ENCODE measurements around the gene FADS2. TPM values are rescaled to one million over a fixed set of nuclear protein-coding genes. Genes with fewer than 3 reads are reported as not detected.

The FADS2 gene
- total and polyA plus RNA-seq, 9 of the 15 experiments (the other 6 are each of a cell fraction or from before 2014, with no cell fraction given): 2.9 to 42.8 (median 16.2) TPM

DNA sequence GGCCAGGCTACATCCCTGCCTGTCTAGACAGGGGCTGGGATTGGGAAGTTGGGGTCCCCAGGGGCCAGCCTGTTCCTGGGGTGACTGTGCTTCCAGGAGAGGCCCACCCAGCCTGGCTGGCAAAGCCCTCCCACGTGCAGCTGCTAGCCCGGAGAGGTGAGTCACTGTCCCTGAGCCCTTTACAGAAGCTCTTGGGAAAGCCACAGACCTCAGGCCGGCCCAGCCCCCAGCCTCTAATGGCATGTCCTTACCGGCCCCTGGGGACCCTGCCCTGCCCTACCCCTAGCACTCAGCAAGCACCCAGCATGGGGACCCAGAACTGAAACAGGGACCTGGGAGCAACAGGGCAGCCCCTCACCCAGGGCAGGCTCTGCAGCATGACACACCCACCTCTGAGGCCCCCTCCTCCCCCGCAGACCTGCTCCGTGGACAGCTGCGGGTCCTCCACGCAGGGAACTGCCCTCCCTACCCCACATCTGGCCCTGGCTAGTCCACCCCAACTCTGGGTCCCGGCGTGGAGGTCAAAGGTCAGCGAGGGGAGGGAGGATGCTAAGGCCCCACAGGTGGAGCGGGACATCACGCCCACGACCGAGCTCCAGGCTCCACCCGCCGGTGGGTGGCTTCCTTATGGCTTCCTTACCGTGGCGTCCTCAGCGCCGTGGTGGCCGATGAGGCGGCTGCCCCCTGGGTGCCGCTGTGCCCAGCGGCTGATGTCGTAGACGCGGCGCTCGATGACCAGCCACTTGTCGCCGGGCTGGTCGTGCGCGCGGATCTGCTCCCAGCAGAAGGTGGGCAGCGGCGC, 62.6 kb downstream of the FADS2 start (continued):
- peak; percentile 41; the same call in 1 of the 2 replicates for TF ChIP-seq NFE2 (IDR thresholded peaks at IDR 0.05; ENCODE audit: low read depth)
- 0 out of 2 replicates have a peak, but pooled peaks have one; percentile 36 for TF ChIP-seq LEF1 (IDR thresholded peaks at IDR 0.05)
- TF ChIP-seq ZEB2 (IDR thresholded peaks at IDR 0.05): peak; percentile 55; the same call in 1 of the 2 replicates
- no peak for TF ChIP-seq NR2F6 (CRISPR knock-in tag; IDR thresholded peaks at IDR 0.05)
- TF ChIP-seq CTCF (IDR thresholded peaks at IDR 0.05 in 2 of 3, conservative IDR thresholded peaks at IDR 0.05 in 1 of 3; ENCODE audit: insufficient read depth in 2 of 3, low read depth in 1 of 3, low read length in 3 of 3): 0 out of 6 replicates have a peak, but pooled peaks of 2 of the 3 experiments have one; percentile 17 to 19
- peak; percentile 69 for TF ChIP-seq BHLHE40 (IDR thresholded peaks at IDR 0.05; ENCODE audit: low read length)
- no peak for TF ChIP-seq ZNF57 (CRISPR knock-in tag; IDR thresholded peaks at IDR 0.05)
- TF ChIP-seq, protein P1, sequence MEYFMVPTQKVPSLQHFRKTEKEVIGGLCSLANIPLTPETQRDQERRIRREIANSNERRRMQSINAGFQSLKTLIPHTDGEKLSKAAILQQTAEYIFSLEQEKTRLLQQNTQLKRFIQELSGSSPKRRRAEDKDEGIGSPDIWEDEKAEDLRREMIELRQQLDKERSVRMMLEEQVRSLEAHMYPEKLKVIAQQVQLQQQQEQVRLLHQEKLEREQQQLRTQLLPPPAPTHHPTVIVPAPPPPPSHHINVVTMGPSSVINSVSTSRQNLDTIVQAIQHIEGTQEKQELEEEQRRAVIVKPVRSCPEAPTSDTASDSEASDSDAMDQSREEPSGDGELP (CRISPR knock-in tag; IDR thresholded peaks at IDR 0.05; ENCODE audit: borderline replicate concordance): peak; percentile 73
- no peak for TF ChIP-seq HNRNPLL (IDR thresholded peaks at IDR 0.05; ENCODE audit: low read depth, low read length, poor library complexity, severe bottlenecking)
- TF ChIP-seq ZBTB9 (CRISPR knock-in tag; IDR thresholded peaks at IDR 0.05): no peak
- TF ChIP-seq, protein P2, sequence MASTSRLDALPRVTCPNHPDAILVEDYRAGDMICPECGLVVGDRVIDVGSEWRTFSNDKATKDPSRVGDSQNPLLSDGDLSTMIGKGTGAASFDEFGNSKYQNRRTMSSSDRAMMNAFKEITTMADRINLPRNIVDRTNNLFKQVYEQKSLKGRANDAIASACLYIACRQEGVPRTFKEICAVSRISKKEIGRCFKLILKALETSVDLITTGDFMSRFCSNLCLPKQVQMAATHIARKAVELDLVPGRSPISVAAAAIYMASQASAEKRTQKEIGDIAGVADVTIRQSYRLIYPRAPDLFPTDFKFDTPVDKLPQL (IDR thresholded peaks at IDR 0.05; ENCODE audit: extremely low read depth, insufficient read length): no peak
- TF ChIP-seq, protein P3, sequence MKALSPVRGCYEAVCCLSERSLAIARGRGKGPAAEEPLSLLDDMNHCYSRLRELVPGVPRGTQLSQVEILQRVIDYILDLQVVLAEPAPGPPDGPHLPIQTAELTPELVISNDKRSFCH (CRISPR knock-in tag; IDR thresholded peaks at IDR 0.05): no peak
- TF ChIP-seq, protein P3 (tag; IDR thresholded peaks at IDR 0.05): peak; percentile 39; the same call in 1 of the 2 replicates
- TF ChIP-seq SMARCE1 (IDR thresholded peaks at IDR 0.05): peak; percentile 84
- peak; percentile 54; the same call in 1 of the 2 replicates for TF ChIP-seq MIER1 (IDR thresholded peaks at IDR 0.05; ENCODE audit: low read depth)
- TF ChIP-seq, protein P4, sequence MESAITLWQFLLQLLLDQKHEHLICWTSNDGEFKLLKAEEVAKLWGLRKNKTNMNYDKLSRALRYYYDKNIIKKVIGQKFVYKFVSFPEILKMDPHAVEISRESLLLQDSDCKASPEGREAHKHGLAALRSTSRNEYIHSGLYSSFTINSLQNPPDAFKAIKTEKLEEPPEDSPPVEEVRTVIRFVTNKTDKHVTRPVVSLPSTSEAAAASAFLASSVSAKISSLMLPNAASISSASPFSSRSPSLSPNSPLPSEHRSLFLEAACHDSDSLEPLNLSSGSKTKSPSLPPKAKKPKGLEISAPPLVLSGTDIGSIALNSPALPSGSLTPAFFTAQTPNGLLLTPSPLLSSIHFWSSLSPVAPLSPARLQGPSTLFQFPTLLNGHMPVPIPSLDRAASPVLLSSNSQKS (CRISPR knock-in tag; IDR thresholded peaks at IDR 0.05): no peak
- TF ChIP-seq HDAC2 (IDR thresholded peaks at IDR 0.05): peak; percentile 70; the same call in 1 of the 2 replicates
- TF ChIP-seq PCBP2 (IDR thresholded peaks at IDR 0.05; ENCODE audit: low read depth, low read length, poor library complexity, severe bottlenecking): no peak
- TF ChIP-seq CEBPG (CRISPR knock-in tag; IDR thresholded peaks at IDR 0.05): peak; percentile 35; the same call in 1 of the 2 replicates
- TF ChIP-seq CEBPG (tag; conservative IDR thresholded peaks at IDR 0.05 in 1 of 2, IDR thresholded peaks at IDR 0.05 in 1 of 2): no peak
- peak; percentile 16; the same call in 1 of the 2 replicates for TF ChIP-seq MXI1 (IDR thresholded peaks at IDR 0.05; ENCODE audit: low read depth, low read length)
- TF ChIP-seq DPF2 (IDR thresholded peaks at IDR 0.05): peak; percentile 76
